WTC11 (cell line): Measurements from ENCODE around the gene CFAP99.

Experiments
- CBFB ChIP-seq: sonication (generic); formaldehyde crosslinking; IDR thresholded peaks from 2 replicates; pipeline ENCODE4 v1.8.1; 2022; ENCODE audit warnings: mild to moderate bottlenecking, low read depth, missing genetic modification reagents
- ELF4 ChIP-seq: sonication (generic); formaldehyde crosslinking; IDR thresholded peaks from 2 replicates; pipeline ENCODE4 v1.8.1; 2022; ENCODE audit warnings: low read depth, mild to moderate bottlenecking, moderate library complexity, missing genetic modification reagents
- ESRRA ChIP-seq: sonication (generic); formaldehyde crosslinking; IDR thresholded peaks from 2 replicates; pipeline ENCODE4 v1.8.1; 2022; ENCODE audit warnings: mild to moderate bottlenecking, missing genetic modification reagents, borderline replicate concordance

DNA sequence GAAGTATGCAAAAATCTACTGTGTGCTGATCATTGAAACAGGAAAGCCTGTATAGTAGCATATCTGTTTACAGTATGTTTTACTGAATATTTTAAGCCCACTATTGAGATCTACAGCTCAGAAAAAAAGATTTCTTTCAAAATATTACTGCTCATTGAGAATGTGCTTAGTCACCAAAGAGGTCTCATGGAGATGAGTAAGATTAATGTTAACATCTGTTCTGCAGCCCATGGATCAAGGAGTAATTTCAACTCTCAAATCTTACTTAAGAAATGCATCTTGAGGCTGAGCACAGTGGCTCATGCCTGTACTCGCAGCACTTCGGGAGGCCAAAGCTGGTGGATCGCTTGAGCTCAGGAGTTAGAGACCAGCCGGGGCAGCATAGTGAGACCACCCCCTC lies 53.4 kb downstream of the CFAP99 start:
- no peak for TF ChIP-seq CBFB (CRISPR knock-in tag)
- TF ChIP-seq ELF4 (CRISPR knock-in tag), result no peak
- no peak for TF ChIP-seq ESRRA (CRISPR knock-in tag)
